SK-N-SH treated with all-trans-retinoic acid at 6 μM for 48 hours (cell line): Measurements from ENCODE around the gene CYRIA.

Source experiments
- CSRNP3 ChIP-seq: fragments of 250-450 bp; sonication (Bioruptor Pico); IDR thresholded peaks from 2 replicates; pipeline ENCODE4 v1.5.1; 2021; ENCODE audit warnings: mild to moderate bottlenecking, moderate library complexity
- ISL1 ChIP-seq: fragments of 250-450 bp; sonication (Bioruptor Pico); IDR thresholded peaks from 2 replicates; pipeline ENCODE4 v2.1.2; 2022; ENCODE audit warnings: mild to moderate bottlenecking, moderate library complexity
- POU6F1 ChIP-seq: fragments of 250-450 bp; sonication (Bioruptor Pico); IDR thresholded peaks from 2 replicates; pipeline ENCODE4 v1.8.0; 2021; ENCODE audit warnings: low read depth, mild to moderate bottlenecking, moderate library complexity, borderline replicate concordance
- SNAI2 ChIP-seq: fragments of 250-450 bp; sonication (Bioruptor Pico); IDR thresholded peaks from 2 replicates; pipeline ENCODE4 v1.5.0; 2020; ENCODE audit warnings: mild to moderate bottlenecking, moderate library complexity
- ZC3H10 ChIP-seq: fragments of 250-450 bp; sonication (Bioruptor Pico); IDR thresholded peaks from 2 replicates; pipeline ENCODE4 v1.5.1; 2021; ENCODE audit warnings: mild to moderate bottlenecking, moderate library complexity

- TF ChIP-seq POU6F1 (no peak), ZC3H10 (CRISPR knock-in tag) (no peak), ISL1 (CRISPR knock-in tag) (no peak), CSRNP3 (CRISPR knock-in tag) (no peak), SNAI2 (CRISPR knock-in tag) (no peak)
Measured at GRCh38 chr2:16645775-16646559, 19.7 kb downstream of the CYRIA start.
